Hepatocyte (in vitro differentiated cells): Measurements from ENCODE around the gene CDS2.

Experiments used
- CTCF ChIP-seq: fragments of 200-600 bp; sonication (generic); IDR thresholded peaks from 2 replicates; pipeline ENCODE4 v1.5.1; 2016; ENCODE audit warnings: antibody characterized with exemption, mild to moderate bottlenecking; ENCODE audit not compliant: poor library complexity
- EZH2 ChIP-seq: fragments of 200-600 bp; sonication (generic); IDR thresholded peaks from 2 replicates; pipeline ENCODE4 v1.6.1; 2016; ENCODE audit warnings: antibody characterized with exemption, mild to moderate bottlenecking, borderline replicate concordance
- EZH2phosphoT487 ChIP-seq: fragments of 200-600 bp; sonication (generic); IDR thresholded peaks from one replicate; pipeline ENCODE4 v1.6.1; 2018; ENCODE audit warnings: antibody characterized with exemption, mild to moderate bottlenecking, low read depth, moderate library complexity; ENCODE audit not compliant: unreplicated experiment, severe bottlenecking

DNA sequence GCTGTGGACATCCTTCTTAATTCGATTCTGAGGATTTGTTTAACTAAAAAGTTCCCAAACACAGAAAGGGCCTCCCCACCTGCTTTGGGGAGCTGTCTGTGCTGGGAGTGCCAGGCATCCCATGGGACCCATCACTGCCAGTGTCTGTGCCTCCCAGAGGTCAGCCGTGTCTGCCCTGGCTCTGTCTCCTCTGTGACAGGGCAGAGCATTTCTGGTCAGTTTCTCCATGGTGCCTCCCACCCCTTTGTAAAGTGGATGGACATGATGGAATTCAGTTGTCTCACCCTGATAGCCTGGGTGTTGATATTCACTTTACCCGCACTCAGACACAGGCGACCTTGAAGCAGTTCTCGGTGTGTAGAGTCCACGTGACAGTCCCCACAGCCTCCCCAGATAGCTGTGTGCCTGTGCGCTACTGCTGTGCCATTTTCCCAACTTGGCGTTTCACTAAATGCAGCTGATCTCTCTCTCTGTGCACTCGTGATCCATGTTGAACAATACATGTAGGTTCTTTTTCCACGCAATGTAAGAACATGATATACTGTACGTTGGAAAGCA lies 70.5 kb downstream of the CDS2 start:
- TF ChIP-seq CTCF (no peak), EZH2 (no peak), EZH2phosphoT487 (no peak)
